ENCODE results near the gene KCNQ5. TPM values are rescaled to one million over a fixed set of nuclear protein-coding genes. Genes with fewer than 3 reads are reported as not detected.

Gene KCNQ5
- total RNA-seq, 1 experiment from 2014 or later = 0.07 TPM

- Histone ChIP-seq H3K79me2 (ENCODE audit: insufficient read depth, low read length) (no peaks in the 10 kb centered on the region), H3K23ac (ENCODE audit: insufficient read length, low read depth, low read length) (no peak overlapping the region), H3K27ac (ENCODE audit: insufficient read length, low read depth, low read length) (no peak overlapping the region), H3K4ac (ENCODE audit: low read depth, low read length) (no peak overlapping the region), H4K91ac (ENCODE audit: insufficient read length, low read depth, low read length) (no peak overlapping the region), H3K4me2 (ENCODE audit: insufficient read depth, insufficient read length, low read length) (no peak overlapping the region), H3K27me3 (ENCODE audit: insufficient read depth, low read length) (no peaks in the 10 kb centered on the region), H3K4me1 (ENCODE audit: insufficient read depth, low read length) (no peaks in the 10 kb centered on the region), H3K9me3 (ENCODE audit: control insufficient read depth, low read depth, low read length) (no peaks in the 10 kb centered on the region), H2AK5ac (ENCODE audit: insufficient read length, low read length) (no peak overlapping the region), H3K14ac (ENCODE audit: insufficient read depth, low read length) (no peak overlapping the region), H3K18ac (ENCODE audit: insufficient read length, low read depth, low read length) (no peak overlapping the region), H2BK5ac (ENCODE audit: insufficient read length, low read length) (no peak overlapping the region), H4K8ac (replicated peaks; ENCODE audit: insufficient read length, low read depth, low read length) (no peak overlapping the region), H3K9ac (ENCODE audit: extremely low read depth, insufficient read length, low read length) (no peak overlapping the region), H2BK20ac (ENCODE audit: low read depth, low read length, poor library complexity, severe bottlenecking) (no peak overlapping the region), H2AFZ (ENCODE audit: low read length) (no peak overlapping the region), H4K20me1 (ENCODE audit: control insufficient read depth, insufficient read depth, insufficient read length) (no peaks in the 10 kb centered on the region), H4K5ac (ENCODE audit: insufficient read length, low read depth, low read length) (no peak overlapping the region), H3K79me1 (ENCODE audit: insufficient read depth, low read depth, low read length, poor library complexity, severe bottlenecking) (no peaks in the 10 kb centered on the region), H3T11ph (ENCODE audit: low read length) (no peak overlapping the region), H2BK15ac (ENCODE audit: low read depth, low read length) (no peak overlapping the region), H3K23me2 (ENCODE audit: insufficient read length, low read depth, low read length, poor library complexity, severe bottlenecking) (no peaks in the 10 kb centered on the region), H3K56ac (ENCODE audit: insufficient read length, low read depth, low read length) (no peak overlapping the region), H2BK120ac (ENCODE audit: low read depth, low read length, poor library complexity, severe bottlenecking) (no peak overlapping the region), H2BK12ac (ENCODE audit: insufficient read length, low read depth, low read length) (no peak overlapping the region)
- no peaks in the 10 kb centered on the region for H3K4me1 Mint-ChIP-seq
- peak overlapping the region in 1 of 3 experiments; percentile 60; a peak in 1 of 7 replicates for H3K27ac Mint-ChIP-seq
- H3K27me3 Mint-ChIP-seq (ENCODE audit: low read depth) = no peaks in the 10 kb centered on the region; the same call in 1 of the 2 replicates
- no peaks in the 10 kb centered on the region for H3K9me3 Mint-ChIP-seq
- WGBS (ENCODE audit: extremely low coverage, insufficient read length, low lambda C conversion rate) = no CpG with 5 or more reads among the region's 3 CpGs
- DNase-seq = no peak
- no peak for TF ChIP-seq CTCF (conservative IDR thresholded peaks at IDR 0.05)
- H3K36me3 Mint-ChIP-seq (ENCODE audit: insufficient read depth in 1 of 3, low read depth in 3 of 3) = no peaks in the 10 kb centered on the region
- no peak overlapping the region for H3K4me3 Mint-ChIP-seq
Observed at GRCh38 chr6:72770959-72771358, 149.1 kb downstream of the KCNQ5 start.

All from H9 (cell line).